IMR-90 (cell line): ENCODE measurements around the gene DYNC2LI1. TPM values are rescaled to one million over a fixed set of nuclear protein-coding genes. Genes with fewer than 3 reads are reported as not detected.

ENCODE experiments used
- ATAC-seq: fragments of 200-7000 bp; cut with Tn5 transposase; 2 replicates; pipeline ENCODE4 v1.9.1; 2020; ENCODE audit warnings: low read depth, mild to moderate bottlenecking, moderate library complexity
- BruUV-seq: library from RNA; stranded (reverse); fragments of 400-500 nt; replicated peaks from 2 replicates; lab custom pipeline; 2021; lab: Mats Ljungman, UMichigan
- CTCF ChIA-PET: fragments of 300-600 bp; formaldehyde crosslinking; extraction: SDS; loops from one replicate; lab custom pipeline; 2021; ENCODE audit warnings: antibody characterized with exemption; lab: Yijun Ruan, JAX
- POLR2A ChIA-PET: fragments of 300-600 bp; sonication (Branson Sonifier 250); formaldehyde crosslinking; loops from one replicate; lab custom pipeline; 2022; ENCODE audit warnings: antibody characterized with exemption; ENCODE audit not compliant: unreplicated experiment; lab: Charles Lee
- DNase-seq: peaks from one replicate; pipeline ENCODE4 v3.0.0; 2013
- H2AFZ ChIP-seq: replicated peaks from 2 replicates; pipeline ENCODE3; 2013; ENCODE audit warnings: low read length, mild to moderate bottlenecking; ENCODE audit not compliant: poor library complexity
- H2AK5ac ChIP-seq: 2 replicates; pipeline ENCODE4 v1.6.1; 2013; ENCODE audit warnings: low read depth, low read length, inconsistent platforms
- H2AK9ac ChIP-seq: replicated peaks from 2 replicates; pipeline ENCODE3; 2013; ENCODE audit warnings: mild to moderate bottlenecking, low read depth, low read length, moderate library complexity; ENCODE audit not compliant: poor library complexity
- H2BK120ac ChIP-seq: 2 replicates; pipeline ENCODE4 v1.6.1; 2013; ENCODE audit warnings: low read depth, low read length, inconsistent platforms
- H2BK15ac ChIP-seq: 3 replicates; pipeline ENCODE4 v1.6.1; 2013; ENCODE audit warnings: low read depth, low read length, inconsistent platforms
- H2BK20ac ChIP-seq: 2 replicates; pipeline ENCODE4 v1.6.1; 2013; ENCODE audit warnings: low read depth, mild to moderate bottlenecking, inconsistent platforms, low read length, moderate library complexity
- H2BK5ac ChIP-seq: 2 replicates; pipeline ENCODE4 v1.6.1; 2013; ENCODE audit warnings: mild to moderate bottlenecking, low read depth, low read length, inconsistent platforms; ENCODE audit not compliant: poor library complexity, severe bottlenecking
- H3K14ac ChIP-seq: replicated peaks from 2 replicates; pipeline ENCODE4 v1.6.1; 2013; ENCODE audit warnings: low read depth, low read length, inconsistent platforms
- H3K18ac ChIP-seq: 2 replicates; pipeline ENCODE4 v1.6.1; 2013; ENCODE audit warnings: low read depth, low read length, control low read depth
- H3K23ac ChIP-seq: 2 replicates; pipeline ENCODE4 v1.6.1; 2013; ENCODE audit warnings: low read depth, low read length, inconsistent platforms
- H3K27ac ChIP-seq: 2 replicates; pipeline ENCODE4 v1.5.1; 2013; ENCODE audit warnings: mild to moderate bottlenecking, control low read depth, low read length; ENCODE audit not compliant: insufficient read depth
- H3K27me3 ChIP-seq: 2 replicates; pipeline ENCODE4 v1.6.1; 2013; ENCODE audit warnings: low read length; ENCODE audit not compliant: control insufficient read depth, insufficient read depth
- H3K36me3 ChIP-seq: 2 replicates; pipeline ENCODE4 v1.6.1; 2013; ENCODE audit warnings: low read length, mixed read lengths; ENCODE audit not compliant: control insufficient read depth, insufficient read depth
- H3K4ac ChIP-seq: 2 replicates; pipeline ENCODE4 v1.6.1; 2013; ENCODE audit warnings: low read depth, low read length, inconsistent platforms
- H3K4me1 ChIP-seq: 2 replicates; pipeline ENCODE4 v1.6.1; 2013; ENCODE audit warnings: low read length, mixed read lengths; ENCODE audit not compliant: control insufficient read depth, insufficient read depth
- H3K4me2 ChIP-seq: 2 replicates; pipeline ENCODE4 v1.6.1; 2013; ENCODE audit warnings: low read depth, mild to moderate bottlenecking, control low read depth, low read length, moderate library complexity
- H3K4me3 ChIP-seq: 2 replicates; pipeline ENCODE4 v1.5.1; 2013; ENCODE audit warnings: low read depth, mild to moderate bottlenecking, control low read depth, low read length, moderate library complexity; ENCODE audit not compliant: insufficient read depth
- H3K56ac ChIP-seq: 2 replicates; pipeline ENCODE4 v1.6.1; 2013; ENCODE audit warnings: low read length, inconsistent platforms; ENCODE audit not compliant: insufficient read depth; ENCODE audit errors: extremely low read depth
- H3K79me1 ChIP-seq, 2 experiments: 2 replicates each; pipeline ENCODE4 v1.6.1; 2013; ENCODE audit warnings: low read length in 2 of 2, inconsistent platforms in 1 of 2, low read depth in 1 of 2
- H3K9ac ChIP-seq: 2 replicates; pipeline ENCODE4 v1.6.1; 2013; ENCODE audit warnings: low read depth, low read length, control low read depth
- H3K9me1 ChIP-seq: 2 replicates; pipeline ENCODE4 v1.6.1; 2013; ENCODE audit warnings: low read length, inconsistent platforms; ENCODE audit not compliant: insufficient read depth
- H3K9me3 ChIP-seq: 2 replicates; pipeline ENCODE4 v1.6.1; 2013; ENCODE audit warnings: low read length; ENCODE audit not compliant: control insufficient read depth, insufficient read depth
- H4K20me1 ChIP-seq: 2 replicates; pipeline ENCODE4 v1.6.1; 2013; ENCODE audit warnings: low read length, inconsistent platforms; ENCODE audit not compliant: insufficient read depth
- H4K5ac ChIP-seq: 2 replicates; pipeline ENCODE4 v1.6.1; 2013; ENCODE audit warnings: mild to moderate bottlenecking, low read depth, low read length, control low read depth
- H4K8ac ChIP-seq, 2 experiments: 2 replicates each; pipeline ENCODE4 v1.6.1; 2013; ENCODE audit warnings: low read depth in 2 of 2, low read length in 2 of 2, control low read depth in 1 of 2, inconsistent platforms in 1 of 2
- H4K91ac ChIP-seq: 2 replicates; pipeline ENCODE4 v1.6.1; 2013; ENCODE audit warnings: low read depth, low read length, inconsistent platforms; ENCODE audit not compliant: insufficient read depth
- BHLHE40 ChIP-seq: fragments of 150-350 bp; IDR thresholded peaks from 2 replicates; pipeline ENCODE4 v1.6.1; 2016; ENCODE audit warnings: mild to moderate bottlenecking, low read depth, low read length
- CEBPB ChIP-seq: IDR thresholded peaks from 2 replicates; pipeline ENCODE4 v1.6.1; 2012; ENCODE audit warnings: low read depth, low read length, improper control_type of control experiment
- CHD1 ChIP-seq: IDR thresholded peaks from 2 replicates; pipeline ENCODE4 v1.6.1; 2012; ENCODE audit warnings: low read depth, low read length, improper control_type of control experiment
- CTCF ChIP-seq: conservative IDR thresholded peaks from 2 replicates; pipeline ENCODE4 v1.5.1; 2012; ENCODE audit warnings: mild to moderate bottlenecking, low read depth, low read length, improper control_type of control experiment
- ELK1 ChIP-seq: fragments of 150-350 bp; IDR thresholded peaks from 2 replicates; pipeline ENCODE4 v1.6.1; 2016; ENCODE audit warnings: low read depth, mild to moderate bottlenecking, low read length, moderate library complexity, borderline replicate concordance
- FOS ChIP-seq: fragments of 150-350 bp; IDR thresholded peaks from 2 replicates; pipeline ENCODE4 v1.6.1; 2016; ENCODE audit warnings: low read depth, low read length
- MAFK ChIP-seq: IDR thresholded peaks from 2 replicates; pipeline ENCODE4 v1.6.1; 2012; ENCODE audit warnings: low read depth, low read length, improper control_type of control experiment
- MAZ ChIP-seq: IDR thresholded peaks from 2 replicates; pipeline ENCODE4 v1.6.1; 2012; ENCODE audit warnings: low read depth, mild to moderate bottlenecking, low read length, improper control_type of control experiment, moderate library complexity, borderline replicate concordance
- MXI1 ChIP-seq: IDR thresholded peaks from 2 replicates; pipeline ENCODE4 v1.6.1; 2012; ENCODE audit warnings: low read depth, mild to moderate bottlenecking, low read length, moderate library complexity, borderline replicate concordance
- NFE2L2 ChIP-seq: fragments of 150-350 bp; IDR thresholded peaks from 2 replicates; pipeline ENCODE4 v1.6.1; 2016; ENCODE audit warnings: low read depth, mild to moderate bottlenecking, low read length
- POLR2A ChIP-seq: IDR thresholded peaks from 2 replicates; pipeline ENCODE4 v1.6.1; 2012; ENCODE audit warnings: mild to moderate bottlenecking, low read depth, low read length
- RAD21 ChIP-seq: IDR thresholded peaks from 2 replicates; pipeline ENCODE4 v1.6.1; 2012; ENCODE audit warnings: low read length, improper control_type of control experiment
- RCOR1 ChIP-seq: IDR thresholded peaks from 2 replicates; pipeline ENCODE4 v1.6.1; 2012; ENCODE audit warnings: mild to moderate bottlenecking, low read length, improper control_type of control experiment; ENCODE audit not compliant: insufficient replicate concordance
- SMC3 ChIP-seq: fragments of 150-350 bp; IDR thresholded peaks from 2 replicates; pipeline ENCODE4 v1.6.1; 2016; ENCODE audit warnings: low read depth, mild to moderate bottlenecking, antibody characterized with exemption, low read length, moderate library complexity
- WGBS, 2 experiments: methylation state at CpG; one replicate each; pipeline versions ENCODE4 v1.1.5 to v1.1.7; 2013; ENCODE audit warnings: missing lambda C conversion rate in 2 of 2; ENCODE audit not compliant: insufficient read length in 1 of 2; ENCODE audit errors: extremely low coverage in 2 of 2; 5-methylcytosine and 5-hydroxymethylcytosine counted together
- dilution Hi-C: fragments of 300-500 bp; cut with HindIII; formaldehyde crosslinking; loops from one replicate; pipeline ENCODE4 v1.14.3; 2018; ENCODE audit warnings: low sequenced_read_pairs; ENCODE audit not compliant: unreplicated experiment
- in situ Hi-C: fragments of 300-500 bp; cut with MboI; formaldehyde crosslinking; loops from 3 replicates; pipeline ENCODE4 v1.14.3; 2019; ENCODE audit warnings: low sequenced_read_pairs, inconsistent platforms, mixed read lengths
- intact Hi-C: fragments of 100-400 bp; cut with micrococcal nuclease; formaldehyde crosslinking; loops from 2 replicates; pipeline ENCODE4 v1.10.0; 2022
- polyA plus RNA-seq, 3 experiments: library from polyadenylated mRNA; depleted of rRNA; stranded (reverse); fragments of >200 nt; gene quantifications; 2 replicates each; pipeline ENCODE4 v1.2.3, GENCODE V29; 2012; ENCODE audit warnings: low replicate concordance in 1 of 3
- total RNA-seq: library from RNA; depleted of rRNA; stranded (reverse); fragments of >200 nt; gene quantifications from 2 replicates; pipeline ENCODE4 v1.2.3, GENCODE V29; 2012

Gene DYNC2LI1
- total and polyA plus RNA-seq, 2 of the 4 experiments (the other 2 are of a cell fraction) = 5.2 to 10.4 TPM

- no CpG with 5 or more reads among the region's 3 CpGs for WGBS, 2 experiments
- H3K4me3 ChIP-seq = no peak overlapping the region
- H3K4me1 ChIP-seq = peaks cover 2% of the 10 kb centered on the region; the same call in 1 of the 2 replicates
- CTCF ChIA-PET = interaction anchor here (0.7 kb wide), 1 partner anchor 134 kb away, joined by 3 read pairs; no protein-coding TSS in a partner anchor
- no peak overlapping the region for H4K8ac ChIP-seq
- H2BK15ac ChIP-seq = no peak overlapping the region
- in situ Hi-C loops (no loop called here), intact Hi-C loops (no loop called here), dilution Hi-C loops (no loop called here)
- no peak overlapping the region for H3K4me2 ChIP-seq
- H2BK5ac ChIP-seq = no peak overlapping the region
- peaks cover 5% of the 10 kb centered on the region; the same call in 1 of the 2 replicates for H3K36me3 ChIP-seq
- ATAC-seq = no peak
- H3K18ac ChIP-seq = no peak overlapping the region
- no peak overlapping the region for H3K9ac ChIP-seq
- no peak for DNase-seq
- H3K27ac ChIP-seq = no peak overlapping the region
- no peaks in the 10 kb centered on the region for H3K9me3 ChIP-seq
- no peak overlapping the region for H2AK9ac ChIP-seq
- no TSS peak for BruUV-seq
- no peak overlapping the region for H4K91ac ChIP-seq
- TF ChIP-seq MAZ = no peak
- no peak for TF ChIP-seq CHD1
- TF ChIP-seq RCOR1 = no peak
- TF ChIP-seq CTCF = no peak
- no peak for TF ChIP-seq SMC3
- no peak for TF ChIP-seq NFE2L2
- TF ChIP-seq CEBPB = no peak
- no peak for TF ChIP-seq FOS
- TF ChIP-seq BHLHE40 = no peak
- no peak for TF ChIP-seq ELK1
- no peak for TF ChIP-seq MAFK
- no peak for TF ChIP-seq POLR2A
- TF ChIP-seq MXI1 = no peak
- TF ChIP-seq RAD21 = no peak
- no peak overlapping the region for H2BK120ac ChIP-seq
- no peak overlapping the region for H2BK20ac ChIP-seq
- no peak overlapping the region for H2AFZ ChIP-seq
- H3K9me1 ChIP-seq = no peaks in the 10 kb centered on the region
- H3K14ac ChIP-seq = no peak overlapping the region
- POLR2A ChIA-PET = no interaction called here
- H4K5ac ChIP-seq = no peak overlapping the region
- H4K20me1 ChIP-seq = no peaks in the 10 kb centered on the region
- no peak overlapping the region for H2AK5ac ChIP-seq
- no peak overlapping the region for H3K4ac ChIP-seq
- H3K23ac ChIP-seq = no peak overlapping the region
- H3K27me3 ChIP-seq = no peaks in the 10 kb centered on the region
- H3K56ac ChIP-seq = no peak overlapping the region
- no peaks in the 10 kb centered on the region for H3K79me1 ChIP-seq
Measured at GRCh38 chr2:43749583-43749982, 24.3 kb upstream of the DYNC2LI1 start.
